CD14-positive monocyte (primary cell): ENCODE results near the gene ABCA4. TPM values are rescaled to one million over a fixed set of nuclear protein-coding genes. Genes with fewer than 3 reads are reported as not detected.

Experiments used
- DNase-seq, 3 donors: peaks; one replicate each; pipeline ENCODE4 v3.0.0-alpha.2; 2011 to 2022
- H2AFZ ChIP-seq: 2 replicates; pipeline ENCODE4 v1.6.0; 2012; ENCODE audit warnings: mild to moderate bottlenecking, low read depth, low read length, inconsistent platforms; ENCODE audit not compliant: insufficient read depth, poor library complexity, severe bottlenecking
- H3K27ac ChIP-seq, 2 donors: 1 replicate in 1 of 2; 2 replicates in 1 of 2; pipeline ENCODE4 v1.5.1; 2012 to 2013; ENCODE audit warnings: low read length in 2 of 2, control low read depth in 1 of 2, inconsistent platforms in 1 of 2, low read depth in 1 of 2, mild to moderate bottlenecking in 1 of 2
- H3K27me3 ChIP-seq, 2 donors: one replicate each; pipeline versions ENCODE4 v1.6.0 to v1.6.1; 2011 to 2013; ENCODE audit warnings: low read length in 2 of 2; ENCODE audit not compliant: control insufficient read depth in 2 of 2, insufficient read depth in 2 of 2
- H3K36me3 ChIP-seq, 2 donors: replicated peaks in 1 of 2; 1 replicate in 1 of 2; 2 replicates in 1 of 2; pipeline versions ENCODE4 v1.5.1 to v1.6.1; 2012 to 2013; ENCODE audit warnings: low read length in 2 of 2, control low read depth in 1 of 2, inconsistent platforms in 1 of 2, mild to moderate bottlenecking in 1 of 2; ENCODE audit not compliant: insufficient read depth in 2 of 2, control insufficient read depth in 1 of 2
- H3K4me1 ChIP-seq, 2 donors: 1 replicate in 1 of 2; 2 replicates in 1 of 2; pipeline versions ENCODE4 v1.5.1 to v1.6.1; 2012 to 2013; ENCODE audit warnings: low read length in 2 of 2, control low read depth in 1 of 2, inconsistent platforms in 1 of 2, mild to moderate bottlenecking in 1 of 2, moderate library complexity in 1 of 2; ENCODE audit not compliant: insufficient read depth in 2 of 2, control insufficient read depth in 1 of 2
- H3K4me2 ChIP-seq: replicated peaks from 2 replicates; pipeline ENCODE3; 2012; ENCODE audit warnings: low read length, moderate library complexity, mild to moderate bottlenecking; ENCODE audit not compliant: poor library complexity, severe bottlenecking; ENCODE audit errors: extremely low read depth
- H3K4me3 ChIP-seq, 3 experiments: fragments of 200-600 bp in 1 of 3; sonication (generic) in 1 of 3; replicated peaks in 1 of 3; 1 replicate in 2 of 3; 2 replicates in 1 of 3; pipeline ENCODE4 v1.5.1; 2011 to 2013; ENCODE audit warnings: low read length in 3 of 3, mild to moderate bottlenecking in 3 of 3, control low read depth in 2 of 3, low read depth in 2 of 3, inconsistent platforms in 1 of 3, moderate library complexity in 1 of 3
- H3K79me2 ChIP-seq: 2 replicates; pipeline ENCODE4 v1.6.0; 2012; ENCODE audit warnings: mild to moderate bottlenecking, control low read depth, inconsistent platforms, low read length, moderate library complexity; ENCODE audit not compliant: insufficient read depth
- H3K9ac ChIP-seq: 2 replicates; pipeline ENCODE4 v1.6.0; 2017; ENCODE audit warnings: low read length, mild to moderate bottlenecking; ENCODE audit not compliant: insufficient read depth, poor library complexity, severe bottlenecking
- H3K9me3 ChIP-seq, 2 donors: replicated peaks in 1 of 2; 1 replicate in 1 of 2; 2 replicates in 1 of 2; pipeline versions ENCODE4 v1.5.1 to v1.6.1; 2012 to 2013; ENCODE audit warnings: low read length in 2 of 2, control low read depth in 1 of 2; ENCODE audit not compliant: control insufficient read depth in 1 of 2, insufficient read depth in 1 of 2
- H4K20me1 ChIP-seq: 2 replicates; pipeline ENCODE4 v1.6.0; 2012; ENCODE audit warnings: mild to moderate bottlenecking, low read length, control low read depth, moderate library complexity; ENCODE audit not compliant: insufficient read depth
- H3K27ac Mint-ChIP-seq, 7 donors: one replicate each; pipeline ENCODE4 v1.8.0; 2020; ENCODE audit warnings: mild to moderate bottlenecking in 7 of 7, mixed read lengths in 7 of 7, moderate library complexity in 6 of 7, inconsistent platforms in 2 of 7
- H3K27me3 Mint-ChIP-seq, 3 donors: one replicate each; pipeline ENCODE4 v1.8.0; 2021 to 2022; ENCODE audit warnings: low read depth in 3 of 3, mild to moderate bottlenecking in 3 of 3, mixed read lengths in 3 of 3, moderate library complexity in 3 of 3, inconsistent platforms in 1 of 3
- H3K36me3 Mint-ChIP-seq, 2 donors: one replicate each; pipeline ENCODE4 v1.8.0; 2020; ENCODE audit warnings: mixed read lengths in 2 of 2, inconsistent platforms in 1 of 2, mild to moderate bottlenecking in 1 of 2
- H3K4me1 Mint-ChIP-seq: one replicate; pipeline ENCODE4 v1.8.0; 2020; ENCODE audit warnings: mild to moderate bottlenecking, mixed read lengths
- H3K4me3 Mint-ChIP-seq, 2 donors: one replicate each; pipeline ENCODE4 v1.8.0; 2020; ENCODE audit warnings: mild to moderate bottlenecking in 2 of 2, mixed read lengths in 2 of 2, moderate library complexity in 1 of 2
- H3K9me3 Mint-ChIP-seq, 7 donors: one replicate each; pipeline ENCODE4 v1.8.0; 2020 to 2022; ENCODE audit warnings: mixed read lengths in 7 of 7, mild to moderate bottlenecking in 6 of 7, moderate library complexity in 6 of 7, inconsistent platforms in 2 of 7
- WGBS: methylation state at CpG from one replicate; pipeline ENCODE4 v1.1.5; 2013; ENCODE audit warnings: missing lambda C conversion rate; ENCODE audit not compliant: insufficient coverage; 5-methylcytosine and 5-hydroxymethylcytosine counted together
- intact Hi-C, 2 donors: fragments of 100-400 bp; cut with micrococcal nuclease; formaldehyde crosslinking; loops; one replicate each; pipeline versions ENCODE4 v1.15.0 to v1.15.1; 2023
- polyA plus RNA-seq, 3 donors: library from polyadenylated mRNA; depleted of rRNA in 1 of 3; unstranded in 2 of 3; stranded (reverse) in 1 of 3; fragments of 300-500 nt in 2 of 3; fragments of >200 nt in 1 of 3; fragmentation: Illumina TruSeq in 2 of 3; gene quantifications; 1 replicate in 2 of 3; 2 replicates in 1 of 3; pipeline ENCODE4 v1.2.3, GENCODE V29; 2012 to 2021
- TF ChIP-seq, protein P1 (sequence below): fragments of 200-600 bp; IDR thresholded peaks from one replicate; pipeline ENCODE4 v1.8.0; 2022; ENCODE audit warnings: antibody characterized with exemption, mild to moderate bottlenecking

Gene ABCA4
- polyA plus RNA-seq, 3 donors, result not detected

DNA sequence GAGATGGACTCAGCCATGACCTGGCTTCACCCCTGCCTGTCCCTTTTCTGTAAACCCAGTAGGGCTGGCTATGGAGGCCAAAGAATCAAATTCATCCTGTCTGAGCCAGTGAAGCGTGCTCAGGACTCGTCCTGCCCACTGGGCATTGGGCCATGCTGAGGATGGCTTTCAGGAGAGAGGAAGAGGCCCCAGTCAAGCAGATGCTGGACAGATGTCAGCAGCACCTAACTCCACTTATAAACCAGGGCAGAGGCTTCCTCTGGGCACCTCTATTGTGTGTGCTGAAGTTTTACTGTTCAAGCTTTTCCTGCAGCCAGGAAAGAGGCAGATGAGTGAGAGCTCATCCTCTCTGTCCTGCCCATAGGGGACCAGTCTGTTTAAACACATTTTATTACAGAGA, 114.3 kb downstream of the ABCA4 start:
- Histone ChIP-seq H3K4me3 (no peak overlapping the region), H3K9me3 (no peaks in the 10 kb centered on the region), H3K4me2 (no peak overlapping the region), H3K36me3 (no peaks in the 10 kb centered on the region), H3K4me1 (peaks cover 5 to 14% of the 10 kb centered on the region in 2 donors), H3K27me3 (no peaks in the 10 kb centered on the region), H3K27ac (no peak overlapping the region), H3K9ac (no peak overlapping the region), H2AFZ (no peak overlapping the region), H3K79me2 (no peaks in the 10 kb centered on the region), H4K20me1 (no peaks in the 10 kb centered on the region)
- TF ChIP-seq, protein P1, sequence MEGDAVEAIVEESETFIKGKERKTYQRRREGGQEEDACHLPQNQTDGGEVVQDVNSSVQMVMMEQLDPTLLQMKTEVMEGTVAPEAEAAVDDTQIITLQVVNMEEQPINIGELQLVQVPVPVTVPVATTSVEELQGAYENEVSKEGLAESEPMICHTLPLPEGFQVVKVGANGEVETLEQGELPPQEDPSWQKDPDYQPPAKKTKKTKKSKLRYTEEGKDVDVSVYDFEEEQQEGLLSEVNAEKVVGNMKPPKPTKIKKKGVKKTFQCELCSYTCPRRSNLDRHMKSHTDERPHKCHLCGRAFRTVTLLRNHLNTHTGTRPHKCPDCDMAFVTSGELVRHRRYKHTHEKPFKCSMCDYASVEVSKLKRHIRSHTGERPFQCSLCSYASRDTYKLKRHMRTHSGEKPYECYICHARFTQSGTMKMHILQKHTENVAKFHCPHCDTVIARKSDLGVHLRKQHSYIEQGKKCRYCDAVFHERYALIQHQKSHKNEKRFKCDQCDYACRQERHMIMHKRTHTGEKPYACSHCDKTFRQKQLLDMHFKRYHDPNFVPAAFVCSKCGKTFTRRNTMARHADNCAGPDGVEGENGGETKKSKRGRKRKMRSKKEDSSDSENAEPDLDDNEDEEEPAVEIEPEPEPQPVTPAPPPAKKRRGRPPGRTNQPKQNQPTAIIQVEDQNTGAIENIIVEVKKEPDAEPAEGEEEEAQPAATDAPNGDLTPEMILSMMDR, result no peak
- Mint-ChIP-seq H3K27ac (no peak overlapping the region), H3K36me3 (no peaks in the 10 kb centered on the region), H3K4me1 (peaks cover 26% of the 10 kb centered on the region), H3K4me3 (no peak overlapping the region), H3K27me3 (no peaks in the 10 kb centered on the region), H3K9me3 (peaks cover 0 to 4% (median 0%) of the 10 kb centered on the region in 7 donors)
- intact Hi-C loops, result no loop called here
- DNase-seq, result no peak
- WGBS, result 100% methylated on average over 2 of the region's 2 CpGs

DNA sequence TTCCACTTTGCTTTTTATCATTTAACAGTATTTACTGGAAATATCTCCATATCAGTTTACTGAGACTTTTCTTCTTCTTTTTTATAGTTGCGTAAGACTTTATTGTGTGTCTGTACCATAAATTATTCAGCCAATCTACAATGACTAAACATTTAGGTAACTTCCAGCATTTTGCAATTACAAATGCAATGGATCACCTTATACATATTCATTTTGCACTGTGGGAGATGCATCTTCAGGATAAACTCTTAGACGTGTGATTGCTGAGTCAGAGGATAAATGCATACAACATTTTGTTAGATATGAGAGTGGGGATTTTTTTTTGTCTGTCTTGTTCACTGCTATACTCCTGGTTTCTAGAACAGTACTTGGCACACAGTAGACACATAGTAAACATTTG, 116.0 kb downstream of the ABCA4 start:
- Histone ChIP-seq H4K20me1 (no peaks in the 10 kb centered on the region), H3K79me2 (no peaks in the 10 kb centered on the region), H3K4me3 (no peak overlapping the region), H2AFZ (no peak overlapping the region), H3K9ac (no peak overlapping the region), H3K4me2 (peak overlapping the region; percentile 14), H3K36me3 (no peaks in the 10 kb centered on the region), H3K9me3 (no peaks in the 10 kb centered on the region), H3K4me1 (peaks cover 5 to 14% of the 10 kb centered on the region in 2 donors), H3K27ac (no peak overlapping the region), H3K27me3 (no peaks in the 10 kb centered on the region)
- H3K9me3 Mint-ChIP-seq, result peaks cover 0 to 4% (median 0%) of the 10 kb centered on the region in 7 donors
- no CpG with 5 or more reads among the region's 2 CpGs for WGBS
- TF ChIP-seq, protein P1, result no peak
- H3K36me3 Mint-ChIP-seq, result no peaks in the 10 kb centered on the region
- H3K4me1 Mint-ChIP-seq, result peaks cover 23% of the 10 kb centered on the region
- intact Hi-C loops, result no loop called here
- H3K4me3 Mint-ChIP-seq, result peak overlapping the region in 1 of 2 donors; percentile 39
- peak overlapping the region in 3 of 7 donors; percentile 17 to 68 (median 20) for H3K27ac Mint-ChIP-seq
- DNase-seq, result peak; percentile 50 to 87 (median 71)
- no peaks in the 10 kb centered on the region for H3K27me3 Mint-ChIP-seq
